ENCODE measurements around the gene NCAM1.

NCAM1 gene

GRCh38 chr11:113119074-113119473, 157.9 kb downstream of the NCAM1 start:
- FAIRE-seq (no peak), DNase-seq (ENCODE audit: extremely low spot score, insufficient read length, low read depth) (no peak)

DNA sequence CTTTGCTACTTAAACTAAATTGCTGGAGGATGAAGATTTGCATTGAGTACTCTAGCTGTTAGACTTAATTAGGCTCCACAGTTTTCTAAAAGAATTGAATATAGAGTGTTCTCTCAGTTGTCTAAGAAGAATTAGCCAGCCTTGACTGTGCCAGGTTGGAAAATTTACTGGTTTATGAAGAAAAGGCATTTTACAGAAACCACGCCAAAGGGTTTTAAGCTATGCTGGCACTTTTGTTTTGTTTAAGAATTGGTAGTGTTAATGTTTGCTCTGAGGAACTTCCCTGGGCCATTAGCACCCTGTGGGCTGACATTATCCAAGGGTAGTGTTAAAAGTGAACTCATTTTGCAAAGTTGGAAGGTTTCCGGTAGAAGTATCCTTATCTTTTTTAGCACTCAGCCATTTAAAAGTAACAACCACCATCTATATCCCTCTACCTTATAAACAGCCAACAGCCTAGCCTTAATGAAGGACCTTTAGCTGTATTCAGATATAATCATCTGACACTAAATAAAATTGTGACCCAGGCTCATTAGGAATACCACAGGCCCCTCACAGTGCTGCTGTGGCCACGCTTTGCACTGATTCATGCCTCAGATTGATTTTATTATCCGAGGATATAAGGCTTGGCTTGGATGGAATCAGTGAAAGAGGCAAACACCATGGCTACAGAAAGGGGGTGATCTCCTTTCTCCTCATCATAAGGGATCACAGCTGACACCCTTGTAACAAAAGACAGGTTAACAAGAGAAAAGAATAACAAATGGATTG, 158.9 kb downstream of the NCAM1 start:
- FAIRE-seq: no peak
- DNase-seq (ENCODE audit: extremely low spot score, insufficient read length, low read depth): no peak

- DNase-seq (ENCODE audit: extremely low spot score, insufficient read length, low read depth): no peak
- no peak for FAIRE-seq
These were observed 160.5 kb downstream of the NCAM1 start for GRCh38 chr11:113121746-113122145.

DNA sequence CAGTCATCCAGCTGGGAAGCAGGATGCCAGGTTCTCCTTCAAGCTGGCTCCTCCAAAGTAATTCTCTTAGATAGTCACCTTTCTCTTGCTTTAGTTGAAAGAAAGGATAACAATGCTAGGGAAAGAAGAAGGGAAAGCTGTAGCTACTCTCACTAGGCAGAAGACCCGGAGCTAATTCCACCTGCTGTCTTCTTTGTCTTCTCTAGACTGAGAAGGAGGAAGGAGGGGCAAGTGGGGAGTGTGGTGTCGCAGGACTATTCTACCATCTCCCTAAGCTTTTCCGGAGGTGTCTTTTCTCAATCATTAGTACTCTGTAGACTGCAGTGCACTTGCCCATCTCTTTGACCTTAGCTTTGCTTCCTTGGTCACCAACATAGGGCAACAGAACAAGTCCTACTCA, 162.8 kb downstream of the NCAM1 start:
- no peak for FAIRE-seq
- DNase-seq (ENCODE audit: extremely low spot score, insufficient read length, low read depth): no peak

- FAIRE-seq (no peak), DNase-seq (ENCODE audit: extremely low spot score, insufficient read length, low read depth) (no peak)
These were observed 163.4 kb downstream of the NCAM1 start for GRCh38 chr11:113124578-113124977.

DNA sequence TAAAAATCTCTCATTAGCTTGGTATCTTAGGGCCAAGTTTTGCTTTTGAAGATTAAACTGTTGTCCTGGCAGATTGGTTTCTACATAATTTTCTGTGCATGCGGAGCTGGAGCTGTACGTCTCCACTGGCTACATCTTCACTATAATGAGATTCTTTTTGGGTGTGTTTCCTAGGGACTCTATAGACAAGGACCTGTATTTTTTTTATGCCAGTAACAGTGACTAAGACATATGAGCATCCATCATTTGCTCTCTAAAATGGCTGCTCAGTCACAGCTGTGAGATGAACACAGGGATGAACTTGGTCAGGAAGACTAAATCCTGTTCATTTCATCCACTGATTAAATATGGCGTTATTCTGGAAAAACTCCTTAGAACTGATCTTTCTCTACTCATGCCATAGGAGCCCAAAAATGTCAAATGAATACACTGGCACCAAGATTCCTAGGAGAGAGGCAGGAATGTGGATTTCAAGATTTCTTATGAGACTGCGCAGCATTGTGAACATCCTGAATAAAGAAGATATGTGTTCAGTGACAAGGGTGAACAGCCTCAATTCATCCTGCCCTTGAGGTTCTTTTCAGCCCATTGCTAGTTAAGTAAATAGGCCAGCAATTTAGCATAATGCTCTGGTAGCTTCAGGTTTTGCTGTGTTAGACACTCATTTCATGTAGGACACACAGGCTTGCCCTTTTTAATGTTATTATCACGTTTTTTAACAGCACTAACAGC, 168.2 kb downstream of the NCAM1 start:
- no peak for DNase-seq (ENCODE audit: extremely low spot score, insufficient read length, low read depth)
- no peak for FAIRE-seq

DNA sequence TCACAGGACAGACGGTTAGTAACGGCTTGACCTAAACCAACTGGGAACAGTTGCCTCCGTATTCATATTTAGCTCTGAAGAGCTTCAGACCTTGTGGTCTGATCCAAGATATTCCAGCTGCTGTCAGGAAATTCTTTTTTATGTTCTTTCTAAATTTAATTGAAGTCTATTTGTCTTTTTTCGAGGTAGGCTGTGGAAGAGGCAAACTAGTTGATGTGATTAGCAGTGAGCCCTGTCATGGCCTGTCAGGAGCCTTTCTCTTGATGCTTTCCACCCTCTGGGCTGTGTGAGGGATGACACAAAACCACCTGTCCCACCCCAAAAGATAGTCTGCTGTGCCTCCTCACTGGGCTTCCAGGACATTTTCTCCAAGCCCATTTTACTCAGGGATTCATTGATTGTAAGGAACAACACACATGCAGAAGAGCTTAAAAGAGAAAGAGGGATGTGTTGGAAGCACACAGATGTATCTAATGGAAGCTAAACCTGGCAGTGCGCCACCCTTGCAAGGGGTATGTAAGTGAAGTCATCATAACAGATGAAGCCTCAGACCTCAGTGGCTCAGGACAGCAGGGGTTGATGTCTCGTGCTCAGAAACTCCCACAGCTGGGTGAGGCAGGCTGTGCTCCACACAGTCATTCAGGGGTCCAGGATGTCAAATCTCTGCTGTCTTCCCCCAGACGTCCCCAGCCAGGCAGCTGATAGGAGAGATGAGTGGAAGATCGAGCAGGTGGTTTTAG, 170.0 kb downstream of the NCAM1 start:
- DNase-seq (ENCODE audit: extremely low spot score, insufficient read length, low read depth) (no peak), FAIRE-seq (no peak)

GRCh38 chr11:113133071-113133470, 171.9 kb downstream of the NCAM1 start:
- FAIRE-seq: no peak
- no peak for DNase-seq (ENCODE audit: extremely low spot score, insufficient read length, low read depth)

DNA sequence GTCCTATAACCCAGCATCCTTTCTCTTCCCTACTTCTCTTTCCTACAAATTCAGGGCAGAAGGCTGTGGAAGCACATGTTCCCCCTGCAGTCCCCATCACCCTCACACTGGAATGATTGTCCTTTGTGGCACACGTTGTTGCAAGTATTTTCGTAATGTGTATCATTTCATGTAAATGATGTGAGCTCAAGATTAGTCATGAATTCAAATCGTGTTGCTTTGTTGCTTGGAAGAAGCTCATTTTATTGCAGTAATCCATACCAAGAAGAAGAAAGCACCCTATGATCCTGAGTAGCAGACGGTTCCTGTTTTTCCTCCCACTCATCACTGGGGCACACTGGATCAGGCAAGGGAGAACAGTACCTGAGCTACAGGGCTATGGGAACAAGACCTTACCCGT, 173.4 kb downstream of the NCAM1 start:
- DNase-seq (ENCODE audit: extremely low spot score, insufficient read length, low read depth) (no peak), FAIRE-seq (no peak)

DNA sequence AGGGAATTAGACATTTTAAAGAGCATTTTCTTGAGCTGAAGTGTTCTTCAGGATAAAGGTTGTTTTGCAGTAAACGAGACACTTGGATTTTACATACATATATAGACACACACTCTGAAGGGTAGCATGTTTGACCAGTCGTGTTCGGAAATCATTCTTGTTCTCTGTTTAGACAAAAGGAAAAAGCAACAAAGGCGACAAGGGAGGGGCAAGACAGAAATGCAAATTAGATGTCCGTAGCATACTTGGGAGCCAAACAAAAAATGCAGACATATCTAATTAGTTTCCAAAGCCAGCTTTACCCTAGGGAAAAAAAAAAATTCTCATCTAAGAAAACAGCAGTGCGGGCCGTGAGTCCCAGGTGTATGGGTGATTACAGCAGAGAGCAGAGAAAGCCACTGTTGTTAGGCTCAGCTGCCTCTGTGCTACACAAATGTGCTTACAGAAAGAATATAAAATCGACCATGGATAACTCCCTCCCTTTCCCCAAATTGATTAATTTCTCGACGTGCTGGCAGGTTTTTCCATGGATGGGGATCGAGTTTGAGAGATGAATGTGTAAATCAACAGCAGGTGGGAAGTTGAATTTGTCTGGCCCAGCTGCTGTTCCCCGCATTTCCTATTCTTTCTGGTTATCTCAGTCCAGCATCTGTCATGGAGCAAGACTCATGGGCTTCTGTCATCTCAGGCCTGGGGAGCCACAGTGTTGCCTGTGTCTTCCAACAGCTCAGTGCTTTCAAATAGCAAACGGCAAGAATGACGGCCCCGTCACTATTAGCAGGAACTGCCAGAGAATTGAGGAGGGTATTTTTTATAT, 176.7 kb downstream of the NCAM1 start:
- FAIRE-seq (no peak), DNase-seq (ENCODE audit: extremely low spot score, insufficient read length, low read depth) (no peak)

DNA sequence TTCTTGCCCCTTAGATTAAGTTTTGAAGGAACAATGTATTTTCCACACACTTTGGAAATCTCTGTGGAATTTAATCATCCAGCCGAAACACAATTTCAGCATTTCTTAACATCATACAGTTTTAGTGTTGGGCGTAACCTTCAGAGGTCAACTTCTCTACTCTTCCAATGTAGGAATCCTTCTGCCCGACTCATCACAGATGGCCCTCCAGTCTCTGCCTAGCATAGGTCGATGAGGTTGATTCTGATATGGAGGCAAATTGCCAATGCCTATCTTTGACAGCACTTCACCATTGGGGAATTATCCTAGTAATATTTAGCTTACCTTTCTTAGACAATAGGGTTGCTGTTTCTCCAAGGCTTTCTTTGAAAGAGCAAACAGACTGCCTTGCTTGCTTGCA, 177.5 kb downstream of the NCAM1 start:
- FAIRE-seq: no peak
- no peak for DNase-seq (ENCODE audit: extremely low spot score, insufficient read length, low read depth)

GRCh38 chr11:113141010-113141409, 179.8 kb downstream of the NCAM1 start:
- DNase-seq (ENCODE audit: extremely low spot score, insufficient read length, low read depth) (no peak), FAIRE-seq (no peak)

DNA sequence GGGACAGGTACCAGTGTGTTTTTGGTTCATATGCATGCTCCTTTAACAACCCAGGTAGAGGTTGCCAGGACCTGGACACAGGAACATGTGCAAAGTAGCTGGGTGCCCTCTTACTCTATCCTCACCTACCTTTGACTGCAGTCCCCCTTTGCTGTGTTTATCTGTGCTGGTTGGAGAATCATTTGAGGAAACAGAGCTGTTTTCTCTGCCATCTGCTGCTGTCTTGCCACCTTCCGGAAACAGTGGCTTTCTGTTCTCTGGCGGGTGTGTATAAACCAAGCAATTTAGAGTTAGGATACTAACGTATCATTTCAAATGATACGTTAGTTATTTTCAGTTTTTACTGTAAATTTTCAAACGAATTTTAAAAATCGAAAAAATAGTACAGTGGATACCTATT, 181.3 kb downstream of the NCAM1 start:
- no peak for DNase-seq (ENCODE audit: extremely low spot score, insufficient read length, low read depth)
- FAIRE-seq: no peak

DNA sequence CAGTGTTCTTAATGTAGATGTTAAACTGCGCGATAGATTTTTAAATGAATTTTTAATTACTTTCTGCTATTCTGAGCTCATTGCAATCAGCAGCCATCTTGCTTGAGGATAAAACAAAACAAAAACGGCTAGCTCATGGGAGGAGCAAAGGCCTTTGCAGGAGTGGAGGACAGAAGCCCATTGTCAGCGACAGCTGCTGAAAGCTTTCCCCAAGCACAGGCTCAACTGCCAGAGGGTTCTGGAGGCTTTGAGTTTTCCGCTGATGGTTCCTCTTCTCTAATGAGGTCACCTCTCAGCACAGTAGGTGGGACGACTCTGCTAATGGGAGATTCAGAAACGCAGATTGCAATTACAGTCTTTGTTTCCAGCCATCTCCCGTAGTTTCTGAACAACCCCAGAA, 186.0 kb downstream of the NCAM1 start:
- FAIRE-seq (no peak), DNase-seq (ENCODE audit: extremely low spot score, insufficient read length, low read depth) (no peak)

DNA sequence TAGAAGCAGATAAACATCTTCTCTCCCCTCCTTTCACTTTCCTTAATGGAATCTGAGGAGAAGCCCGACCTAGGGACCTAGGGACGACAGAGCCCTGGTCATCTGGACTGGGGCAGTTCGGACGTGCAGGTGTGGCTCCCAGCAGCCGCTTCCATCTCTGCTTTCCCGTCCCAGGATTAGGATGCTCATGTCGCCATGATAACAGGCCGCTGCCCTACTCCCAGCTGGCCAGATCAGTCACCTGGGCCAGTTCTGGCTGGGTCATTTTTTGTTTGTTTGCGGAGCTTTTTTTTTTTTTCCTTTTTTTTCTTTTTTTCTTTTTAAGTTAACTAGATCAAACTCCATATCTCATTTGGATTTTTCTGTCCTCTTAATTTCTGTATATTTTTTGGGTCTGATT, 186.9 kb downstream of the NCAM1 start:
- FAIRE-seq (no peak), DNase-seq (ENCODE audit: extremely low spot score, insufficient read length, low read depth) (no peak)

DNA sequence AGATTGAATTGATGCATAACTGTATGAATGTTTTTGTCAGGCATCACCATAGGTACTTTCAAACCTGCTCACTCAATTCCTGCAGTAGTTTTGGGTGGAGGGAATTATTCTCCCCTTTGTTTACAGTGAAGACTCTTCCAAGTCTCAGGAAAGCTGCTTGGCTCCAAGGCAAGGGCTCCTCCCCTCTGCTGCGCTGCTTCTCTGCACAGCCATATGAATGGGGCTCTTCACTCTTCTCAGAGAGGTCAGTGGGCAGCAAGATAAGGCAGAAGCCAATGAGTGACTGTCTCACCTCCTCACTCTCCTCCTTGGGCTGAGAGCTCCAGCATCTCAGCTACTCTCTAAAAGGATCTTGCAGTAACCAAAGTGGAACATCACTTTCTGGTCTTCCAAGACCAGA, 187.4 kb downstream of the NCAM1 start:
- FAIRE-seq (no peak), DNase-seq (ENCODE audit: extremely low spot score, insufficient read length, low read depth) (no peak)

GRCh38 chr11:113151521-113151920, 190.3 kb downstream of the NCAM1 start:
- no peak for DNase-seq (ENCODE audit: extremely low spot score, insufficient read length, low read depth)
- no peak for FAIRE-seq

DNA sequence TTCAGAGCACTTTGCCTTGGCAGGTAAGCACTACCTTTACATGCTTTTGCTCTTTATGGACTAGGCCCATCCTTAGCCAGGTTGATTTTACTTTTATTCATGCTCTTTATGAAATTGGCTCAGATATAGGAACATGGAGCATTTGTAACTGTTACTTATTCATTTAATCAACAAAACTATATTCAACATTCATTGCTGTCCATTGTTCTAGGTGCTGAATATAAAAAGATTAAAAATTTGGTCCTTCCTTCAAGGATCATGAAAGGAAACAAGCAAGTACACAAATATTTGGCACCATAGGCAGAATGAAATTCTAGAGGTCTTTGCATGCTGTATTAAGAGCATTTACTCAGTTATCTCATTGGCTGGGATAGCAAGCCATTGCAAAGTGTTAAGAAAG, 191.3 kb downstream of the NCAM1 start:
- no peak for FAIRE-seq

DNA sequence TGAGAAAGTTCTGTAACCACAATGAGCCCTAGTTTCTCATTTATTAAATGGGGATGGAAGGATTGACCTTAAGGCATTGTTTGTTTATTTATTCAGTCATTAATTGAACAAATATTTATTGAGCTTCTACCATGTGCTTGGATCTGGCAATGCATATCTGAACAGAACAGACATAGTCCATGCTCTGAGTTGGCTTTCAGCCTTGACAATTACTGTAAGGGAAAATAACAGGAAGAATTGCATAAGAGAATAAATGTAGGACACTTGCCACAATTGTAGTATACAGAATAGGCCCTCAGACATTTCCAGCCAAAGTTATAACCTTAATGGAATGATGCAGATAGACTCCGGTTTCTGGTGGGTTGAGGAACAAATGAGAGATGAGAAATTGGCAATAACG, 192.6 kb downstream of the NCAM1 start:
- DNase-seq (ENCODE audit: extremely low spot score, insufficient read length, low read depth) (no peak), FAIRE-seq (no peak)

More for the DNA sequence above, 191.3 kb downstream of the NCAM1 start:
- no peak for DNase-seq (ENCODE audit: extremely low spot score, insufficient read length, low read depth)
